PC-3 (cell line): ENCODE results near the gene NEGR1. TPM values are rescaled to one million over a fixed set of nuclear protein-coding genes. Genes with fewer than 3 reads are reported as not detected.

Experiments used
- ATAC-seq: fragments of 200-7000 bp; cut with Tn5 transposase; 2 replicates; pipeline ENCODE4 v1.9.1; 2020; ENCODE audit warnings: mild to moderate bottlenecking, moderate library complexity
- BruUV-seq: library from RNA; stranded (reverse); fragments of 400-500 nt; replicated peaks from 2 replicates; lab custom pipeline; 2021; lab: Mats Ljungman, UMichigan
- CTCF ChIA-PET: fragments of 300-600 bp; sonication (Branson Sonifier 250); formaldehyde crosslinking; loops from one replicate; lab custom pipeline; 2022; ENCODE audit warnings: antibody characterized with exemption; lab: Charles Lee
- POLR2A ChIA-PET: fragments of 300-600 bp; sonication (Branson Sonifier 250); formaldehyde crosslinking; loops from one replicate; lab custom pipeline; 2022; ENCODE audit warnings: antibody characterized with exemption; ENCODE audit not compliant: unreplicated experiment; lab: Charles Lee
- DNase-seq: peaks from one replicate; pipeline ENCODE4 v3.0.0-alpha.2; 2015
- H2AFZ ChIP-seq: fragments of 300-600 bp; sonication (generic); 2 replicates; pipeline ENCODE4 v1.6.0; 2016; ENCODE audit warnings: antibody characterized with exemption, low read length
- H3F3A ChIP-seq: fragments of 300-600 bp; sonication (generic); one replicate; pipeline ENCODE4 v1.6.0; 2017; ENCODE audit warnings: antibody characterized with exemption, low read length, control low read depth, mild to moderate bottlenecking; ENCODE audit not compliant: unreplicated experiment
- H3K27ac ChIP-seq: fragments of 300-600 bp; sonication (generic); 2 replicates; pipeline ENCODE4 v1.5.1; 2016; ENCODE audit warnings: mild to moderate bottlenecking, low read length
- H3K27me3 ChIP-seq: fragments of 300-600 bp; sonication (generic); 2 replicates; pipeline ENCODE4 v1.6.1; 2016; ENCODE audit warnings: low read length, mixed read lengths
- H3K36me3 ChIP-seq: fragments of 300-600 bp; sonication (generic); 2 replicates; pipeline ENCODE4 v1.6.1; 2016; ENCODE audit warnings: low read depth, mixed run types, low read length, mixed read lengths
- H3K4me1 ChIP-seq: fragments of 300-600 bp; sonication (generic); 2 replicates; pipeline ENCODE4 v1.5.1; 2016; ENCODE audit warnings: low read length; ENCODE audit not compliant: insufficient read depth
- H3K4me2 ChIP-seq: fragments of 300-600 bp; sonication (generic); 2 replicates; pipeline ENCODE4 v1.6.0; 2016; ENCODE audit warnings: low read length
- H3K4me3 ChIP-seq: fragments of 300-600 bp; sonication (generic); 2 replicates; pipeline ENCODE4 v1.5.1; 2016; ENCODE audit warnings: mild to moderate bottlenecking, low read length, mixed read lengths
- H3K79me2 ChIP-seq: fragments of 300-600 bp; sonication (generic); 2 replicates; pipeline ENCODE4 v1.6.1; 2017; ENCODE audit warnings: low read length, mixed read lengths
- H3K9ac ChIP-seq: fragments of 300-600 bp; sonication (generic); 2 replicates; pipeline ENCODE4 v1.6.0; 2016; ENCODE audit warnings: mild to moderate bottlenecking, low read length
- H3K9me2 ChIP-seq: fragments of 300-600 bp; sonication (generic); replicated peaks from 2 replicates; pipeline ENCODE4 v1.6.1; 2016; ENCODE audit warnings: mixed run types, low read length, mixed read lengths
- H3K9me3 ChIP-seq: fragments of 300-600 bp; sonication (generic); 2 replicates; pipeline ENCODE4 v1.6.1; 2016; ENCODE audit warnings: low read length, mixed read lengths
- H4K20me1 ChIP-seq: fragments of 300-600 bp; sonication (generic); 2 replicates; pipeline ENCODE4 v1.6.1; 2016; ENCODE audit warnings: low read length, mixed read lengths
- CTCF ChIP-seq: fragments of 300-600 bp; sonication (generic); conservative IDR thresholded peaks from 2 replicates; pipeline ENCODE4 v1.5.1; 2017; ENCODE audit warnings: antibody characterized with exemption, low read depth, mild to moderate bottlenecking, low read length
- EZH2 ChIP-seq: fragments of 300-600 bp; sonication (generic); IDR thresholded peaks from one replicate; pipeline ENCODE4 v1.6.1; 2017; ENCODE audit warnings: antibody characterized with exemption, mild to moderate bottlenecking, low read length; ENCODE audit not compliant: unreplicated experiment
- EZH2phosphoT487 ChIP-seq: fragments of 300-600 bp; sonication (generic); IDR thresholded peaks from 2 replicates; pipeline ENCODE4 v1.6.1; 2018; ENCODE audit warnings: mild to moderate bottlenecking, antibody characterized with exemption, low read length, borderline replicate concordance
- intact Hi-C: fragments of 100-400 bp; cut with micrococcal nuclease; formaldehyde crosslinking; loops from 2 replicates; pipeline ENCODE4 v1.9.0; 2023
- total RNA-seq: library from RNA; depleted of rRNA; stranded (reverse); fragments of >200 nt; gene quantifications from 2 replicates; pipeline ENCODE4 v1.2.3, GENCODE V29; 2014

NEGR1 gene
- total RNA-seq, 1 experiment from 2014 or later, result 3.4 TPM

- BruUV-seq, result no TSS peak
- CTCF ChIA-PET, result no interaction called here
- Histone ChIP-seq H3F3A (no peaks in the 10 kb centered on the region), H3K4me3 (no peak overlapping the region), H3K9ac (no peak overlapping the region), H3K9me2 (no peaks in the 10 kb centered on the region), H3K9me3 (no peaks in the 10 kb centered on the region), H3K79me2 (no peaks in the 10 kb centered on the region), H3K36me3 (no peaks in the 10 kb centered on the region), H3K4me2 (no peak overlapping the region), H3K4me1 (no peaks in the 10 kb centered on the region), H3K27me3 (no peaks in the 10 kb centered on the region), H3K27ac (no peak overlapping the region), H2AFZ (no peak overlapping the region), H4K20me1 (no peaks in the 10 kb centered on the region)
- TF ChIP-seq CTCF, result no peak
- no peak for TF ChIP-seq EZH2
- TF ChIP-seq EZH2phosphoT487, result no peak
- intact Hi-C loops, result no loop called here
- ATAC-seq (no peak), DNase-seq (no peak)
- POLR2A ChIA-PET, result no interaction called here
Measured at GRCh38 chr1:71510725-71511124, 771.6 kb downstream of the NEGR1 start.

GRCh38 chr1:71509051-71509595, 773.2 kb downstream of the NEGR1 start:
- intact Hi-C loops, result no loop called here
- Histone ChIP-seq H3K9ac (no peak overlapping the region), H3F3A (no peaks in the 10 kb centered on the region), H3K9me2 (no peaks in the 10 kb centered on the region), H3K4me3 (no peak overlapping the region), H3K27me3 (no peaks in the 10 kb centered on the region), H3K36me3 (no peaks in the 10 kb centered on the region), H2AFZ (no peak overlapping the region), H3K4me2 (no peak overlapping the region), H4K20me1 (no peaks in the 10 kb centered on the region), H3K4me1 (no peaks in the 10 kb centered on the region), H3K79me2 (no peaks in the 10 kb centered on the region), H3K9me3 (no peaks in the 10 kb centered on the region), H3K27ac (no peak overlapping the region)
- BruUV-seq, result no TSS peak
- TF ChIP-seq EZH2 (no peak), CTCF (no peak), EZH2phosphoT487 (no peak)
- CTCF ChIA-PET, result no interaction called here
- ATAC-seq (no peak), DNase-seq (no peak)
- POLR2A ChIA-PET, result no interaction called here

GRCh38 chr1:71502006-71502405, 780.3 kb downstream of the NEGR1 start:
- no peaks in the 10 kb centered on the region for H4K20me1 ChIP-seq
- ChIA-PET CTCF (no interaction called here), POLR2A (no interaction called here)
- no TSS peak for BruUV-seq
- H3K9me2 ChIP-seq, result no peaks in the 10 kb centered on the region
- no peak for TF ChIP-seq CTCF
- TF ChIP-seq EZH2, result no peak
- no peak for TF ChIP-seq EZH2phosphoT487
- no peaks in the 10 kb centered on the region for H3K27me3 ChIP-seq
- H3K4me2 ChIP-seq, result no peak overlapping the region
- intact Hi-C loops, result no loop called here
- no peaks in the 10 kb centered on the region for H3K79me2 ChIP-seq
- ATAC-seq (no peak), DNase-seq (no peak)
- no peak overlapping the region for H2AFZ ChIP-seq
- no peak overlapping the region for H3K4me3 ChIP-seq
- no peaks in the 10 kb centered on the region for H3K9me3 ChIP-seq
- H3F3A ChIP-seq, result no peaks in the 10 kb centered on the region
- H3K36me3 ChIP-seq, result no peaks in the 10 kb centered on the region
- H3K9ac ChIP-seq, result no peak overlapping the region
- H3K4me1 ChIP-seq, result no peaks in the 10 kb centered on the region
- H3K27ac ChIP-seq, result no peak overlapping the region
